NK-92 (cell line): Measurements from ENCODE around the gene DGCR6L.
"Not testable (repeated sequence)": the region's sequence is repeated elsewhere in the genome, so short reads cannot be mapped to it uniquely, and the experiment has no call there.

Source experiments
- DNase-seq: peaks from one replicate; lab custom pipeline; 2025; ENCODE audit not compliant: unreplicated experiment; lab: John Stamatoyannopoulos, UW

Gene DGCR6L

DNA sequence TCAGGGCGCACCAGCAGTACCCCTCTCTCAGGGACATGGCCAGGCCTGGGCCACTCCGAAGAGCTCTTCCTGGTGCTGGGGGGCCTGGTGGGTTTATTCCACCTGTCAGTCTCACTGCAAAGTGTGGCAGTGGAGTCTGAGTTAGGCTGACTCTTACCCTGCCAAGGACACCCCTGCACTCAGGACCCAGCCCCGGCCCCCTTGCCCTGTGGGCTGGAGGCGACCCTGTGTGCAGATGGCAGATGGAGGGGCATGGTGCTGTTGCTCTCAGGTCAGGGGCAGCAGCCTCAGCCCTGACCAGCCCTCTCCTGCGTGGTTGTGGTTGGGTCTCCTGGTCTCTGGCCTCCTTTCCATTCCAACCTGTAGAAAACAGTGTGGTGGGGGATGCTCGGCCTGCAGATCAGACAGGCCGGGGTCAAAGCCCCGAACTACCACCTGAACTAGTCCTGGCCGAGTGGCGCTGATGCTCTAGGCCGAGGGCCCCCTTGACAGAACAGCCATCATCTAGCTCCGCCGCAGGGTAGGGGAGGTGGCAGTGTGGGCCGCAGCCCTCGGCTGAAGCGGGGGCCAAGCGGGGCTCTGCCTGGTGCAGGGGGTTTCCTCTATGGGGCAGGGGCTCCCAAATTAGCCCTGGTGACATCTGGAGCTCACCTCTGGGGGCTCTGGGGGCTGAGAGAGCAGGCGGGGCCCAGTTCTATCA, 41.8 kb downstream of the DGCR6L start:
- not testable (repeated sequence) for DNase-seq

DNA sequence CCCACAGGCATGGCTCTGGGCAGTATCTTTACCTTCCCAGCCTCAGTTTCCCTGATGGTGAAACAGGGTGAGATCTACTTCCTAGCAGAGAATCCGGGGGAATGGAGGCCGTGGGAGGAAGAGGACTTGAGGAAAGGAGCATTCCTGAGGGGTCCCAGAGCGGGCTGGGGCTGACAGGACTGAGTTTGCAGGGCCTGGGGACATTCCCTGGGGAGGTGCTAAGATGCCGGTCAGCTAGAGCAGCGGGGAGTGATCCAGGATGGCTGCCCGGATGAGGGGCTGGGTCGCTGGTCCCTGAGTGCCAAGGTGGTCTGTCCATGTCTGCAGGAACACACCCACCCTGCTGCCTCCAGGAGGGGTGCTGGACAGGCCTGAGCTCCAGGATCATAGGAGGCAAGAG, 43.4 kb downstream of the DGCR6L start:
- no peak for DNase-seq

DNA sequence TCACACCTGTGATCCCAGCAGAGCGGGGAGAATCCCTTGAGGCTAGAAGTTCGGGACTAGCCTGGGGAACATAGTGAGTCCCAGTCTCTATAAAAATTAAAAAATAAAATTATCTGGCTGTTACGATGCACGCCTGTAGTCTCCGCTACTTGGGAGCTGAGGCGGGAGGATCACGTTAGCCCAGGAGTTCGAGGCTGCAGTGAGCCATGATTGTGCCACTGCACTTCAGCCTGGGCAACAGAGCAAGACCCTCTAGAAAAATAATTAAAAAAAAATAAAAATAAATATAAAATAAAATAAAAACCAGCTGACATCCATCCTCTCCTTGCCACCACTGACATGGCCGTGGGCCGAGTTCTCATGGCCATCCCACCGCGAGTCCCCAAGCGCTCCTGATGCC, 44.0 kb downstream of the DGCR6L start:
- no peak for DNase-seq

DNA sequence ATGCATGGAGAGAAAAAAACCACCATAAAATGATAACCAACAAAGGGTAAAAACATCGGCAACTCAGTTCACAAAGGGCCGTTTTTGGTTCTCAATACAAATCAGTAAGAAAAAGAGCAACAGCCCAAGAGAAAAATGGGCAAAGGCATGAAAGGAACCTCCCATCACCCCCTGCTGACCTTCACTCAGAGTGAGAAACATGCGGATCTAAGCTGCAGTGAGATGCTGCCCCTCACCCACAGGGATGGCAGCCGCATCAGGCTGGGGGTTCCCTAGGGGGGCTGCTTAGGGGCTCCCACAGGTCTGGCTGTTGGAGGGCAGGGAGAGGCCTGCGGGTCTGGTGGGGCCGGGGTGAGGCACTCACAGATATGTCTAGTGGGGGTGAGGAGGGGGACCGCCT, 44.5 kb downstream of the DGCR6L start:
- not testable (repeated sequence) for DNase-seq

DNA sequence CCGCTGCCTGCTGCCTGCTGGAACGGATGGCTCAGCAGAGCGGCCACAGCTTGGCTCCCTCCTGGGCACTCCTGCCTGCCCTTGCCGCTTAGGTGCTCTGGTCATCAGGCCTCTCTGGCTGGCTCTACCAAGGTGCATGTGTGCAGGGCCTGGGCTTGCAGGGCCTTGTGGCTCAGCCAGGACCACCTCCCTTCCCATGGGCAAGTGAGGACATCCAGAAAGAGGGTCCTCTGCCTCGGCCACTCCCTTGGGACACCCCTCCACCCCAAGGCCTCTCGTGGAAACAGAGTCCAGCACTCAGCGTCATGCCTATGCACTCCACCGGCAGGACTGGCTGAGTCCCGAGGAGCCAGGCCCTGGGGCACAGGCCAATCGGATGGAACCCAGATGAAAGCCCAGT, 45.5 kb downstream of the DGCR6L start:
- not testable (repeated sequence) for DNase-seq

DNA sequence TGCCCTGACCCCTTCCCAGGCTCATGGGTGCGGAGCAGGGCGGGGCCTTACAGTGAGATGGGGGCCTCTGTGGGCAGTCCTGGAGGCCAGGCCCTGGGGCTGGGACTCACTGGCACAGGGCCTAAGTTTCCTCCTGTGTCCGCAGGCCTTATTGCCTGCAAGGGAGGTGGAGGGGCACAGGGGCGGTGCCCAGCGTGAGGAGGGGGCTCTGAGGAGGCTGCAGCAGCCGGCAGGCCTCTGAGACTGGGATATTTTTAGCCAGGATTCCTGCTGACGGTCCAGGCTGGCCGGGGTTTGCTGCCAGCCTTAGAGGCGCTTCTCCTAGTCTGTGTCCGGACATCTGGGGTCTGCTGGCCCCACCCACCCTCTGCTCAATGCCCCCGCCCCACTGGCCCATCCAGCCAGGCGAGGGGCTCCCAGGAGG, 46.1 kb downstream of the DGCR6L start:
- no peak for DNase-seq

DNA sequence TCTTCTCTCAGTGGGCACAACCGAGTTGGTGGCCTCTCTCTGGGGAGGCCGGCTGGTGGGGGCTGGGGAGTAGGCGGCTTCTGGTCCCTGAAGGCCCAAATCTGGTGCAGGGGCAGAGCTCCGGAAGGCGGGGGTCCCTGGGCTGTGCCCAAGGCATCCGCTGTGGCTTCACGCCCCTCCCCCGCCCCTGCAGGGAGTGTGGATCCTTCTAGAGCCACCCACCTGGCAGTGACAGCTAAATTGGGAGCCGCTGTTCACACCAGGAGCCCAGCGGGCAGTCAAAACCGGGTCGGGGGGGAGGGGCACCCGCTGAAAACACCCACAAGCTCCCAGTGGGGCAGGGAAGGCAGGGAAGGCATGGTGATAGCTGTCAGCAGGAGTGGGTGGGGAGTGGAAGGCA, 47.2 kb downstream of the DGCR6L start:
- DNase-seq, result no peak

DNA sequence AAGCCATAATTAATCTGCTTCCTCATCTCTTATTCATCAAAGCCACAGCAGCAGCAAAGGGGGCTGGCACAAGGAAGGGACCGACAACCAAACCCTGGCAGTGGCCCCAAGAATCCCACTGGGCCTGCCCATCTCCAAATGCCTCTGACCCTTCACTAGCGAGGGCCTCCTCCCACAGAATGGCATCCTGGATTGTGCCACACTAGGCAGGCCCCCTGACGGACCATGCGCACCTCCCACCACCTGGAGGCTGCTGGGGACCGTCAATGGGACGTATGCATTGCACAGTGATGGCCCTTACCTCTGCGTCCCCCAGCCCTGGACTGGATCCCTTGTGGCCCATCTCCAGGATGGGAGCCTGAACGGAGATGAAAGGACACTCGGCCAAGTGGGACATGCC, 47.7 kb downstream of the DGCR6L start:
- no peak for DNase-seq

DNA sequence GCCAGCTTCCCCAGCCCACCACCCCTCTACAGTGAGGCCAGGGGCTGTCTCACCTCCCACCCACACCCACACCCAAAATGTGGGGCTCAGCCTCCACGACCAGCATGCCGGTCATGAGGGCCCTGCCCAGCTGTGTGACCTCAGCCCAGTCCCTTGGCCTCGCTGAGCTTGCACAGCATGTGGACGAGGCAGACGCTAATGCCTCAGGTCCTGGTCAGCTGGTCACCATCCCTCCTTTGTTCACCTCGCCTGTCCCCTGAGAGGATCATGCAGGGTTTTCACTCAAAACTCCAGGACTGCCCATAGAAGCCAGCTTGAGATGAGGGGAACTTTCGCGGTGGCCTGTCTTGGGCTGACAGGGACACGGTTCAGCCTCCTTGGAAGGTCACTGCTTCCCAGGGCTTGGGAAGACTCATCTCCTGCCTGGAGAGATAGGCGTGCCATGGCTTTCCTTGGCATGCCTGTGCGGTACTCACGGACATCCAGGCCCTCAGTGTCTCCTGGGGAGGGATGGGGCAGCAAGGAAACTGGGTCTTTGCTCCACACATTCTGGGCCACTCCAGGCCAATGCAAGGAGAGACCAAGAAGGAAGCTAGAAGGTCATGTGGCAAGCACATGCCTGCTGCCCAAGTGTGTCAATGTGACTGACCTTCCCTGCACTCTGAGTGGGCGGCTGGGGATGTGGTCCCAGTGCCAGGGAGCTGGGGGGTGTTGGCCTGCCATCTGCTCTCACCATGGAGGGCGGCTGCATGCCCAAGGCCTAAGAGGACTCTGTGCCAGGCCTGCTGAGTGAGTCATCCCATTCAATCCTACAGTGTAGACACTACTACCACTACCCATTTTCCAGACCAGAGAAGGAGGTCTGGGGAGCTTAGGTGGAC, 48.5 kb downstream of the DGCR6L start:
- DNase-seq, result no peak

DNA sequence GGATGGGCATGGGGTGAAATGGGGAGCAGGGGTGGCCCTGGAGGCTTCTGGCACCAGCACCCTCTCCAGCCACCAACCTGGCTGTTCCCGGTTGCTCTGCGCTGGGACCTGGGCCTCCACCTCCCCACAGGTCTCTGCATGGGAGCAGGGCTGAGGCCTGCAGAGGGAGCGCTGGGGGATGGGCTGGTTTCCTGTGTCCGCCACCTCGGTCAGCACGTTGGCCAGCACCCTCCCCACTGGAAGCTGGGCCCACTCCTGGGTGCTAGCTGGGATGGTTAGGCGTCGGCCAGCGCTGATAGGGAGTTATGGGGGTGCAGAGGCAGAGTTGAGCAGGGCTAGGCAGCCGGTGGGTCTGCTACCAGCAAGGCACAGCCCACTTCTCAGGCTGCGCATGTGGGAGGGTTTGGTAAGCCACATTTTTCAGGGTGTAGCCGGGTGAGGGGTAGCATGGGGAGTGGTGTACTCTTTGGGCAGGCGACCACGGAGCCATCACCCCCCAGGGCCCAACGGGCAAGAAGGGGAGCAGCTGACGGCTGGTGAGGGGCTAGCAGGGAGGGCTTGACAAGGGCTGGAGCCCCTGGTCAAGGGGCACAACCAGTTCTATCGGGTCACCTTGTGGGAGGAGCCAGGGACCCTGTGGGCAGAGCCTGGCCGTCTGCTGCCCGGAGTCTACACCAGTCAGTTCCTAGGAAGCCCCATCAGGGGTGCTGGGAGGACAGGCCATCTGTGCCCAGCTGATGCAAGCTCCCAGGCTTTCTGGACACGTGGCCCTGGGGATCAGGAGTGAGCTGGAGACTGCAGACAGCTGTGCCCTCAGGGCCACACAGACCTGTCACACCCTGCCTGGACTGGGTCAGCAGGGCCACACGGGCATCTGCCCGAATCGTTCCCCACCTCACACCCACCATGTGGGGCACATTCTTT, 49.4 kb downstream of the DGCR6L start:
- DNase-seq, result not testable (repeated sequence)

DNA sequence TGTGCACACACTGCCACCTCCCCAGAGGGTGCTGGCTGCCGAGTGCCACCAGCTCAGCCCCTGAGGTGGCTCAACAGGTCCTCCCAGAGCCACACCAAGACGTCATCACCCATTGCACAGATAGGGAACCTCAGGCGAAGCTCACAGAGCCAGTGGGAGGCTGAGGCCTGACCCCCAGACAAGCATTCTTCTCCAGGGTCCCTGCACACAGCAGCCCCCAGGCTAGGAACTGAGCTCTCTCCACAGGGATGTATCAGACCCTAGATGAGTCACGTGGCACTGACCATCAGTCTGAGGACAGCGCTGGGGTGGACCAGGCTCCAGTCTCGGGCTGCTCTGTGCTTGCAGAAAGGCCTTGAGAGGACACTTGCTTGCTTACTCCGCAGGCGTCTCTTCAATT, 50.2 kb downstream of the DGCR6L start:
- DNase-seq, result not testable (repeated sequence)

DNA sequence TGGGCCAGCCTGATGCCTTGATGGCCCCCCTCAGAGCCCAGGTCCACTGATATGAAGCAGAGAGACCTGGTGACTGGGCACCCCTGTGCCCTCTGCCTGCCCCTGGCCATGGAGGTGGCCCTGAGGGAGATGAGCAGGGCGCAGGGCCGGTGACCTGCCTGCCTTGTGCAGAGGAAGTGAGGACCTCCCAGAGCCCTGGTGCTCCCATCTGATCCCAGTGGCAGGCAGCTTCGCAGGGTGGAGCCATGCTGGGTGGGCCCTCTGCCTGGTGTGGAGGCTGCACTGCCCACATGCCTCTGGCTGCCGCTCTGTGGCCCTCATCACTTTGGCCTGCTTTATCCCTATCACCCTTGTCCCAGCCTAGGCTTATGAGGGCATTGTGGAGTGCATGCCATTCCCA, 50.7 kb downstream of the DGCR6L start:
- DNase-seq, result not testable (repeated sequence)

DNA sequence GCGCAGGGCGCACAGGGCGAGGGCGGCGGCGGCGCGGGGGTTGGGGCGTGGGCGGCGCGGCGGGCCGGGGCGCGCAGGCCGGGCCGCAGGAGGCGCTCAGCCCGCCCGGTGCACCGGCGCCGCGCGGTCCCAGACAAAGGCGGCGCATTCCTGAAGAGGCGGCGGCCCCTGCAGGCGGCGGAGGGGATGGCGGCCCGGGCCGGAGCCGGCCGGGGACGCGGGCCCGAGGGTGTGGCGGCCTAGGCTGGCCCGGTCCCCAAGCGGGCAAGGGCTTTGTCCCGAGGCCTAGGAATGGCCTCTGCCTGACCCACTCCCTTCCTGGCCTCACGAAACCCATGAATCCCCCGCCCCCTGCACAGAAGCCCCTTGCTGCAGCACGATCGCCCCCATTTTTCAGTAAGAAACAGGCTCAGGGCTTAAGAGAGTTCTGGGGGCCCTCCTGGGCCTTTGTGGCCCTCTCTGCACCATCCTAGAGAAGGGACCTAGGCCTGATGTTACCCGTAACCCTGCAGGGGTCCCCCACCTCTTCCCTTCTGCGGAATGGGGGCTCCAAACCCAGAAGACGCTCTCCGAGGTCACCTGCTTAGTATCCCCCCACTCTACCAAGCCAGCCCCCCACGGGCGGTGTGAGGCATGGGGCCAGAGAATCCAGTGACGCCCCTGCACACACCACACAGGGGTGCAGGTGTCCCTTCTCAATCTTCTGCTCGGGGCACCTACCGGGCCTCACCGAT, 51.4 kb downstream of the DGCR6L start, which contains the start of gene RTN4R:
Gene RTN4R, minus strand, starts transcription at position 40 of the 734 bp plus-strand sequence. CDS start 226 bp downstream, outside the sequence.
- no peak for DNase-seq

DNA sequence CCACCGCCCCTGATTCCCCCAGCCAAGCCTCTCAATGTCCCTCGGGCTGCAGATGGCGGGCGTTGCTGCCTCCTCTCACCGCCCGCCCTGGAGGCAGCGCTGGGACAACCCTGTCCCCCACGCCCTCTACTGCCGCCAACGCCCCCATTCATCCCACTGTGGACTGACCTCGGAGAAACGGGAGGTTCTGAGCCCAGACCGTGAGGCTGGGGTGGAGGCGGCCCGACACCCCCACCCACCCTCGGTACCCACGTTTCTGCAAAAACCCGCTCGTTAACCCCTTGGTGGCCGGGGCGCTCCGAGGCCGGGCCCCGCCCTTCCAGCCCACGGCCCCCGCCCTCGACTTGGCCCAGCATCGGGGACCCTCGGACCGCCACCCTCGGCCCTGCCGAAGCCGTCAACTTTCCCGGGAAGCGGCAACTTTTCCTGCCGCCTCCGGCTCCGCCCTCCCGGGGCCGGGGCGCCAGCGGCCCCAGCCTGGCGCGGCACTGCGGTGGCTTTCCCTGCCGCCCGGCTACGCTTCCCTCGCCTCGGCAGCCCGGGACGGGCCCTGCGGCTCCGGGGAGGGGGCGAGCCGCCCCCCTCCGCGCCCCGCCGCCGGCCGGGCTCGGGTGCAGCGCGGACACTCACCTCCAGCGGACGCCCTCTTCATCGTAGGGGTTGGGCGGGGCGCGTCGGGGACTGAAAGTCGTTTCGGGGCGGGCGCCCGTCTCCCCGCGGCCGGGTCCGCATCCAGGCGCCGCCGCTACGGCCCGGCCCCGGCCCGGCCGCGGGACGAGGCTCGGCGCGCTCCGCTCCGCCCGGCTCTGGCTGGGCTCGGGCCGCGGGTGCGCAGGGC, 52.2 kb downstream of the DGCR6L start:
- DNase-seq, result no peak

DNA sequence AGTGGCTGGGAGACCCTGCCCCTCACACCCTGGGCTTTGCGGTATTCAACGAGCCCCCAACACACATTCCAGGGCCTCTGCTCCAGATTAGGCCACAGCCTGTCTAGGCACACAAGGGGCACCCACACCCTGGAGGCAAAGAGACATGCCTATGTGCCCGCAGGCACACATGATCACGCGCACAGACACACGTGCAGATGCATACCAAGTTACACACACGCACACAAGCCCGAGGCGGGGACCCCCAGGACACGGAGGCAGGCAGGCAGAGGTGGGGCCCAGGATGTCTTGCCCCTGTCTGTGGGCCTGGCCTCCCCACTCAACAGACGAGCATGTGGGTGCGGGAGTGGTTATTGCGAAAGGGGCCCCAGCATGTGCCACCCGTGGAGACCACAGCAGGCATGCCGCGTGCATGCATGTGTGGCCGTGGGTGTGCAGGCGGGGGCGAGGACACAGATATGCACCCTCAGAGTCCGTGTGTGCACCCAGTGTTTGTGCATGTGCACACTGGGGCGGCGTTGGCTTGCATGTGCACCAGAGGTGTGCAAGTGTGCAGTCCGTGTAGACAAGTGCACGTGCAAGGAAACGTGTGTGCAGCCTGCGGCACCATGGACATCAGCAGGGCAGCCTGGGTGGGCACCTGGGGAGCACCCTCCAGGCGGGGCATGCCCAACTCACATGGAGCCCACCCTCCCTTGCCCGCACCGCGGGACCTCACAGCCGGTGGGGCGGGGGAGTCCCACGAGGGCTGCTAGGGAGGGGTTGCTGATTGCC, 53.0 kb downstream of the DGCR6L start:
- DNase-seq, result not testable (repeated sequence)

DNA sequence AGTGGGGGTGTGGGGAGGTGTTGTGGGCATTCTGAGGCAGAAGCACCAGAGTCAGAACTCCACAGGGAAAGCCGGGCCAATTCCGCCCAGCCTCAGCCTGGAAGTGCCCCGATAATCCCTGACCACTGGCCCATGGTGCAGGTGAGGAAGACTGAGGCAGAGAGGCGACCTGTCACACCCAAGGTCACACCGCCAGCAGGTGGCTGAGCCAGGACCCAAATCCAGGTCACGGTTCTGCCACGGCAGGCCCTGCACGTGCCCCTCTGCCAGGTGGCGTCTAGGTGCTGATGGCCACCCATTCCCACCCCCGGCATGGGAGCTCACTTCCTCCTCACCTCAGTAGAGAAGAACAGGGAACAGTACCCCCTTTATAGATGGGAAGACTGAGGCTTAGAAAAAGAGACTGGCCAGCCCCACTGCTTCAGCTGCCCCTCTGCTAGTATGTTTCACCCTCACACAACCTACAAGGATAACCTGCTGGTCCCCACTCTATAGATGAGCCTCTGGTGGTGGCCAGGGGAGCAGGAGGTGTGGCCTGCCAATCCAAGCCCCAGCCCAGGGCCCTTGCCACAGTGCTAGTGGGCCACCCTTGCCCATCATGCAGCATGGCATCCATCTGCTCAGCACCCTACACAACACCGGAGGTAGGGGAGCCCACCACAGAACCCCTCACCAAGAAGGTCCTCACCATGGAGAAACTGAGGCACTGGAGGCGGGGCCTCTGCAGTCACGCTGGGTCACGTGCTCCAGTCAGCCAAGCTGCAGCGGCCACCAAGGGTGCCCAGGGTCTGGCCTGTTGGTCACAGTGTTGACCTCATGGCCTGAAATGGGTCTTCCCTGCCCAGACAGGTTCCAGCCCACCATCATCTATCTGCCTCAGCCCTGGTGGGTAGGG, 53.8 kb downstream of the DGCR6L start:
- DNase-seq, result not testable (repeated sequence)

DNA sequence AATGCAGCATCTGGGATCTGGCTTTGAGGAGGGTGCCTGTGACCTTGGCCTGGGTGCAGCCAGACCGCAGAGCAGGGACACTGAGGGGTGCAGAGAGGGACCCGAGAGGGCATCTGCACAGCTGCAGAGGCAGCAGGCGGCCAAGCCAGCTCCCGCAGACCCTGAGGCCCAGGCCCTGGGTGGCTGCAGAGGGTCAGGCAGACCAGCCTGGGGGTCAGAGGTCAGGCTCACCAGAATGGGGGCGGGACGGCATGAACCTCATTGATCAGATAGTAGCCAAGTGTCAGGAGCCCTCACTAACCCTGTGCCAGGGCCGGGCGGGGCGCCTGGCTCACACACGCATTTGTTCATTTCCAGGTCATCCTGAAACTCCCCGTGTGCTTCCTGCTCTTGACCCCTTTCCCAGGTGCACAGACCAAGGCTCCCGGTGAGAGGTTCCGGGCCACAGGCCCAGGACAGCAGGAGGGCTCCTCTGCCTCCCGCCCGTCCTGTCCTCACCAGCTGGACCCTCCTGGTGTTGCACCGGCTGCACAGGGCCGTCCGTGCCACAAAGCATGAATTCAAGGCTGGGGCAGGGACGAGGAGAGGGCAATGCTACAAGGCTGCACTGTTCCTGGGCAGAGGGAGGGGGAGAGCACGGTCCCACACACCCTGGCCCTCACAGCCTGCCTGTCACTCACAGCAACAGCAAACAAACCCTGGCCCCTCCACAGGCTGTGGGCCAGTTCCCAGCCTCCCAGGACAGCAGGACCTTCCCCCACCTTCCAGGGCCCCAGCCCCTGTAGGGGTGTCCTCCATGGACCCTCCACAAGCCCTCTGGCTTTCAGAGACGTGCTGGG, 55.0 kb downstream of the DGCR6L start:
- DNase-seq, result no peak
